ENCODE measurements around the gene CLSTN1. TPM values are rescaled to one million over a fixed set of nuclear protein-coding genes. Genes with fewer than 3 reads are reported as not detected.

Gene CLSTN1
- total and polyA plus RNA-seq, 2 of the 13 experiments (the other 11 are each of a cell fraction or from before 2014, with no cell fraction given) = 19.7 to 29.8 TPM

DNA sequence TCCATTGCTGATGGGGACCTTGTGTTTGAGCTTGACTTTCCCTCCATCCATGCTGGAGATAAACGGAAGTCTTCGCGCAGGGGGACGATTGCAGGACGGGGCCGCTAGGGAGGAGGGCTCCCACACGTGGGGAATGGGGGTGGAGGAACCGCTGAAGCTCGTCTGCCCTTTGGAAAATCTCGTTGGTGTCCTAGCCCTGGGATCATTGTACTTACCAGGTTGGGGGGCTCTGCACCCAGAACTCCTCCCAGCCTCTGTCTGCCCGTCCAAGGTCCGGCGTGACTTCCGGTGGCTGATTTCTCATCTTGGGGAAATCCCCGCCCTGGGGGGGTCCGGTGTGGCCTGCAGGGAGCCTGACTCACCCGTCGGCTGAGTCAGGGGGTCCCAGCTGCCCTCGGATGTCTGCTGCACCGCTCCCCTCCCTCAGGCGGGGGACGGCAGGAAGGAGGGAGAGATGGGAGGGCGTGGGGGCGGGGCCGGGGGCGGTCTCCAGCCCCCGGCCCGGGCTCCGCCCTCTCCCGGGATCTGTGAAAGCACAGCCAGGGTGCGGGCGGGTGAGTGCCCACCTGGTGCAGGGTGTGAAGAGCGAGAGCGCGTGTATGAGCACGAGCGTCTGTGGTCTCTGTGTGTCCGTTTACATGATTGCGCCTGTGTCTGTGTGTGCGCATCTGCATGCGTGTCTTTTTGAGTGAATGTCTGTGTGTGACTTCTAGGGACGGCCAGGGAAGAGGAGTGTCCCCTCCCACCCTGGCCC lies 136.5 kb downstream of the CLSTN1 start (continued):
- TF ChIP-seq, protein P1, sequence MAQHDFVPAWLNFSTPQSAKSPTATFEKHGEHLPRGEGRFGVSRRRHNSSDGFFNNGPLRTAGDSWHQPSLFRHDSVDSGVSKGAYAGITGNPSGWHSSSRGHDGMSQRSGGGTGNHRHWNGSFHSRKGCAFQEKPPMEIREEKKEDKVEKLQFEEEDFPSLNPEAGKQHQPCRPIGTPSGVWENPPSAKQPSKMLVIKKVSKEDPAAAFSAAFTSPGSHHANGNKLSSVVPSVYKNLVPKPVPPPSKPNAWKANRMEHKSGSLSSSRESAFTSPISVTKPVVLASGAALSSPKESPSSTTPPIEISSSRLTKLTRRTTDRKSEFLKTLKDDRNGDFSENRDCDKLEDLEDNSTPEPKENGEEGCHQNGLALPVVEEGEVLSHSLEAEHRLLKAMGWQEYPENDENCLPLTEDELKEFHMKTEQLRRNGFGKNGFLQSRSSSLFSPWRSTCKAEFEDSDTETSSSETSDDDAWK (CRISPR knock-in tag; IDR thresholded peaks at IDR 0.05) = no peak
- TF ChIP-seq XRCC5 (optimal IDR thresholded peaks at IDR 0.05; ENCODE audit: low read length) = no peak
- 0 out of 2 replicates have a peak, but pooled peaks have one; percentile 4 for TF ChIP-seq FOXA3 (CRISPR knock-in tag; IDR thresholded peaks at IDR 0.05)
- TF ChIP-seq ZBTB7B (CRISPR knock-in tag; IDR thresholded peaks at IDR 0.05) = peak; percentile 88; the same call in 1 of the 2 replicates
- TF ChIP-seq EHMT2 (IDR thresholded peaks at IDR 0.05; ENCODE audit: borderline replicate concordance, low read depth, low read length) = no peak
- no peak for TF ChIP-seq CBFB (CRISPR knock-in tag; IDR thresholded peaks at IDR 0.05)
- TF ChIP-seq FLYWCH1 (CRISPR knock-in tag; IDR thresholded peaks at IDR 0.05) = no peak
- no peak for TF ChIP-seq ZNF446 (CRISPR knock-in tag; IDR thresholded peaks at IDR 0.05)
- 0 out of 2 replicates have a peak, but pooled peaks have one; percentile 7 for TF ChIP-seq FOXC1 (CRISPR knock-in tag; IDR thresholded peaks at IDR 0.05; ENCODE audit: borderline replicate concordance)
- no peak for TF ChIP-seq ZNF839 (CRISPR knock-in tag; IDR thresholded peaks at IDR 0.05; ENCODE audit: borderline replicate concordance)
- TF ChIP-seq, protein P2, sequence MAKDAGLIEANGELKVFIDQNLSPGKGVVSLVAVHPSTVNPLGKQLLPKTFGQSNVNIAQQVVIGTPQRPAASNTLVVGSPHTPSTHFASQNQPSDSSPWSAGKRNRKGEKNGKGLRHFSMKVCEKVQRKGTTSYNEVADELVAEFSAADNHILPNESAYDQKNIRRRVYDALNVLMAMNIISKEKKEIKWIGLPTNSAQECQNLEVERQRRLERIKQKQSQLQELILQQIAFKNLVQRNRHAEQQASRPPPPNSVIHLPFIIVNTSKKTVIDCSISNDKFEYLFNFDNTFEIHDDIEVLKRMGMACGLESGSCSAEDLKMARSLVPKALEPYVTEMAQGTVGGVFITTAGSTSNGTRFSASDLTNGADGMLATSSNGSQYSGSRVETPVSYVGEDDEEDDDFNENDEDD (CRISPR knock-in tag; IDR thresholded peaks at IDR 0.05; ENCODE audit: borderline replicate concordance) = peak; percentile 55; the same call in 1 of the 2 replicates
- TF ChIP-seq ATAD3A (CRISPR knock-in tag; IDR thresholded peaks at IDR 0.05) = no peak
- TF ChIP-seq ZNF234 (CRISPR knock-in tag; conservative IDR thresholded peaks at IDR 0.05) = no peak
- TF ChIP-seq ZNF317 (CRISPR knock-in tag; IDR thresholded peaks at IDR 0.05) = no peak
- TF ChIP-seq ZNF83 (CRISPR knock-in tag; IDR thresholded peaks at IDR 0.05; ENCODE audit: borderline replicate concordance) = no peak
- no peak for TF ChIP-seq STAT5B (CRISPR knock-in tag; IDR thresholded peaks at IDR 0.05)
- TF ChIP-seq TBP (CRISPR knock-in tag; IDR thresholded peaks at IDR 0.05) = no peak
- TF ChIP-seq KLF6 (CRISPR knock-in tag; IDR thresholded peaks at IDR 0.05) = no peak
- no peak for TF ChIP-seq GABPA (IDR thresholded peaks at IDR 0.05; ENCODE audit: low read depth, low read length)
- TF ChIP-seq GABPA (CRISPR knock-in tag; IDR thresholded peaks at IDR 0.05; ENCODE audit: low read depth) = peak; percentile 65
- TF ChIP-seq PITX1 (CRISPR knock-in tag; IDR thresholded peaks at IDR 0.05) = peak; percentile 19; the same call in 1 of the 2 replicates
- peak; percentile 60; the same call in 1 of the 2 replicates for TF ChIP-seq SALL1 (CRISPR knock-in tag; IDR thresholded peaks at IDR 0.05)
- no peak for TF ChIP-seq KDM4B (CRISPR knock-in tag; IDR thresholded peaks at IDR 0.05)
- 0 out of 2 replicates have a peak, but pooled peaks have one; percentile 55 for TF ChIP-seq ZNF558 (CRISPR knock-in tag; IDR thresholded peaks at IDR 0.05; ENCODE audit: borderline replicate concordance)
- TF ChIP-seq SP140L (CRISPR knock-in tag; IDR thresholded peaks at IDR 0.05; ENCODE audit: borderline replicate concordance) = no peak
- TF ChIP-seq, protein P3, sequence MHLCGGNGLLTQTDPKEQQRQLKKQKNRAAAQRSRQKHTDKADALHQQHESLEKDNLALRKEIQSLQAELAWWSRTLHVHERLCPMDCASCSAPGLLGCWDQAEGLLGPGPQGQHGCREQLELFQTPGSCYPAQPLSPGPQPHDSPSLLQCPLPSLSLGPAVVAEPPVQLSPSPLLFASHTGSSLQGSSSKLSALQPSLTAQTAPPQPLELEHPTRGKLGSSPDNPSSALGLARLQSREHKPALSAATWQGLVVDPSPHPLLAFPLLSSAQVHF (CRISPR knock-in tag; IDR thresholded peaks at IDR 0.05) = 0 out of 2 replicates have a peak, but pooled peaks have one; percentile 34
- TF ChIP-seq, protein P4, sequence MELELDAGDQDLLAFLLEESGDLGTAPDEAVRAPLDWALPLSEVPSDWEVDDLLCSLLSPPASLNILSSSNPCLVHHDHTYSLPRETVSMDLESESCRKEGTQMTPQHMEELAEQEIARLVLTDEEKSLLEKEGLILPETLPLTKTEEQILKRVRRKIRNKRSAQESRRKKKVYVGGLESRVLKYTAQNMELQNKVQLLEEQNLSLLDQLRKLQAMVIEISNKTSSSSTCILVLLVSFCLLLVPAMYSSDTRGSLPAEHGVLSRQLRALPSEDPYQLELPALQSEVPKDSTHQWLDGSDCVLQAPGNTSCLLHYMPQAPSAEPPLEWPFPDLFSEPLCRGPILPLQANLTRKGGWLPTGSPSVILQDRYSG (CRISPR knock-in tag; IDR thresholded peaks at IDR 0.05) = no peak
- TF ChIP-seq ARNT (IDR thresholded peaks at IDR 0.05) = no peak
- no peak for TF ChIP-seq ZFP90 (CRISPR knock-in tag; IDR thresholded peaks at IDR 0.05; ENCODE audit: borderline replicate concordance)

Measured in HepG2 (cell line).